ENCODE data around the gene SORD. TPM values are rescaled to one million over a fixed set of nuclear protein-coding genes. Genes with fewer than 3 reads are reported as not detected.

SORD gene
- total and polyA plus RNA-seq, 2 donors (not counting 3 experiments of a cell fraction or from before 2014, with no cell fraction given), result 16.6 to 31.8 TPM

GRCh38 chr15:45114751-45115085, 91.7 kb downstream of the SORD start:
- ChIA-PET CTCF (interaction anchor here (0.8 to 3.0 kb wide), 2 partner anchors 9 to 11 kb away, joined by 3 to 12 read pairs; no protein-coding TSS in a partner anchor), POLR2A (no interaction called here)
- no peaks in the 10 kb centered on the region for H3K36me3 ChIP-seq (ENCODE audit: control insufficient read depth in 2 of 2, extremely low read depth in 1 of 2, insufficient read depth in 2 of 2, low read length in 2 of 2)
- dilution Hi-C loops (cut with MboI; ENCODE audit: extremely low pct_ligation_motif_present, low sequenced_read_pairs), result no loop called here
- H3K79me2 ChIP-seq (ENCODE audit: control insufficient read depth, insufficient read depth, low read length), result no peaks in the 10 kb centered on the region
- DNase-seq (ENCODE audit: low read depth, low spot score) (no peak), FAIRE-seq (no peak)
- no peaks in the 10 kb centered on the region for H4K20me1 ChIP-seq (replicated peaks; ENCODE audit: control insufficient read depth, extremely low read depth, insufficient read depth, low read length)
- H3K9me1 ChIP-seq (replicated peaks; ENCODE audit: control insufficient read depth, extremely low read depth, insufficient read depth, low read length), result no peaks in the 10 kb centered on the region
- no peaks in the 10 kb centered on the region for H3K9me3 ChIP-seq (replicated peaks; ENCODE audit: control insufficient read depth, insufficient read depth, low read length)
- intact Hi-C loops (cut with micrococcal nuclease), result loop anchor here (5.0 kb wide), 3 partner anchors 77 to 262 kb away; no protein-coding TSS in a partner anchor
- no peak overlapping the region for H3K27ac ChIP-seq (ENCODE audit: insufficient read depth, low read depth, low read length)
- no peak for TF ChIP-seq POLR2A (IDR thresholded peaks at IDR 0.05; ENCODE audit: low read depth, low read length)
- TF ChIP-seq FOS (IDR thresholded peaks at IDR 0.05; ENCODE audit: borderline replicate concordance, insufficient read depth, low read length), result no peak
- TF ChIP-seq MAX (IDR thresholded peaks at IDR 0.05; ENCODE audit: insufficient read depth, insufficient read length), result no peak
- TF ChIP-seq MYC (IDR thresholded peaks at IDR 0.05; ENCODE audit: low read depth, low read length), result no peak
- TF ChIP-seq GATA2 (IDR thresholded peaks at IDR 0.05; ENCODE audit: insufficient read depth, insufficient read length, low read depth, low read length), result no peak
- TF ChIP-seq POLR2AphosphoS5 (IDR thresholded peaks at IDR 0.05; ENCODE audit: insufficient read depth, low read depth, low read length), result no peak
- TF ChIP-seq JUN (IDR thresholded peaks at IDR 0.05; ENCODE audit: borderline replicate concordance, insufficient read depth, insufficient read length, low read depth), result no peak
- TF ChIP-seq EZH2 (IDR thresholded peaks at IDR 0.05; ENCODE audit: borderline replicate concordance, low read depth, low read length, severe bottlenecking), result no peak
- no peak for TF ChIP-seq CTCF (IDR thresholded peaks at IDR 0.05; ENCODE audit: extremely low read depth in 1 of 2, insufficient read depth in 1 of 2, low read depth in 1 of 2, low read length in 2 of 2)
- BruUV-seq (replicated peaks), result no TSS peak
- peaks cover 71 to 76% of the 10 kb centered on the region in 2 experiments for H3K27me3 ChIP-seq (ENCODE audit: control insufficient read depth in 2 of 2, insufficient read depth in 2 of 2, low read length in 2 of 2)
- H3K4me1 ChIP-seq (ENCODE audit: control insufficient read depth, extremely low read depth, insufficient read depth, low read length), result peaks cover 4% of the 10 kb centered on the region
- H2AFZ ChIP-seq (ENCODE audit: low read depth, low read length), result no peak overlapping the region
- H3K4me3 ChIP-seq (replicated peaks in 1 of 3; ENCODE audit: insufficient read depth in 1 of 3, low read depth in 1 of 3, low read length in 3 of 3), result no peak overlapping the region
- H3K9ac ChIP-seq (replicated peaks; ENCODE audit: extremely low read depth, insufficient read depth, low read length), result no peak overlapping the region
- no peak overlapping the region for H3K4me2 ChIP-seq (ENCODE audit: insufficient read depth, low read length)

Measured in endothelial cell of umbilical vein (primary cell).